Measurements from ENCODE around the gene BAK1. TPM values are rescaled to one million over a fixed set of nuclear protein-coding genes. Genes with fewer than 3 reads are reported as not detected.

BAK1 gene
- total and polyA plus RNA-seq, 2 of the 13 experiments (the other 11 are each of a cell fraction or from before 2014, with no cell fraction given): 15.0 to 23.8 TPM

- TF ChIP-seq, protein P1, sequence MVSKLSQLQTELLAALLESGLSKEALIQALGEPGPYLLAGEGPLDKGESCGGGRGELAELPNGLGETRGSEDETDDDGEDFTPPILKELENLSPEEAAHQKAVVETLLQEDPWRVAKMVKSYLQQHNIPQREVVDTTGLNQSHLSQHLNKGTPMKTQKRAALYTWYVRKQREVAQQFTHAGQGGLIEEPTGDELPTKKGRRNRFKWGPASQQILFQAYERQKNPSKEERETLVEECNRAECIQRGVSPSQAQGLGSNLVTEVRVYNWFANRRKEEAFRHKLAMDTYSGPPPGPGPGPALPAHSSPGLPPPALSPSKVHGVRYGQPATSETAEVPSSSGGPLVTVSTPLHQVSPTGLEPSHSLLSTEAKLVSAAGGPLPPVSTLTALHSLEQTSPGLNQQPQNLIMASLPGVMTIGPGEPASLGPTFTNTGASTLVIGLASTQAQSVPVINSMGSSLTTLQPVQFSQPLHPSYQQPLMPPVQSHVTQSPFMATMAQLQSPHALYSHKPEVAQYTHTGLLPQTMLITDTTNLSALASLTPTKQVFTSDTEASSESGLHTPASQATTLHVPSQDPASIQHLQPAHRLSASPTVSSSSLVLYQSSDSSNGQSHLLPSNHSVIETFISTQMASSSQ (IDR thresholded peaks at IDR 0.05; ENCODE audit: low read depth): no peak
- TF ChIP-seq, protein P1 (CRISPR knock-in tag; IDR thresholded peaks at IDR 0.05; ENCODE audit: borderline replicate concordance): no peak
Measured at GRCh38 chr6:33579828-33580714, at the start of gene BAK1 (continued).

- CTCF ChIA-PET (ENCODE audit: low intra/inter-chr PET ratio, low total read pairs): no interaction called here
- in situ Hi-C loops (cut with HindIII; ENCODE audit: extremely low pct_ligation_motif_present, low pct_unique_long_range_greater_than_20kb) (no loop called here), intact Hi-C loops (cut with micrococcal nuclease; ENCODE audit: unreplicated experiment) (no loop called here)
- DNase-seq (ENCODE audit: low spot score) (no peak), FAIRE-seq (no peak), ATAC-seq (no peak)
- no peak overlapping the region for H2AFZ ChIP-seq (ENCODE audit: low read length)
- H3K9me3 ChIP-seq (ENCODE audit: low read length): no peaks in the 10 kb centered on the region
- POLR2A ChIA-PET: interaction anchor here (1.8 kb wide), 1 partner anchor 38 kb away, joined by 6 read pairs; no protein-coding TSS in a partner anchor
- WGBS (ENCODE audit: low lambda C conversion rate): 93% methylated on average over 7 of the region's 7 CpGs
- H4K20me1 ChIP-seq (ENCODE audit: insufficient read depth, low read length): peaks cover 3% of the 10 kb centered on the region; the same call in 1 of the 2 replicates
- no peaks in the 10 kb centered on the region for H3K36me3 ChIP-seq (replicated peaks in 1 of 2; ENCODE audit: control insufficient read depth in 1 of 2, insufficient read depth in 2 of 2, low read length in 2 of 2)
- no TSS peak for BruUV-seq (replicated peaks)
- H3K4me3 ChIP-seq (replicated peaks in 1 of 3; ENCODE audit: insufficient read depth in 1 of 3, low read depth in 2 of 3, low read length in 3 of 3): no peak overlapping the region
- peaks cover 26% of the 10 kb centered on the region for H3K4me1 ChIP-seq (ENCODE audit: insufficient read depth, low read length)
- no peak overlapping the region for H3K9ac ChIP-seq (ENCODE audit: insufficient read depth, low read depth, low read length)
- H3K27ac ChIP-seq (ENCODE audit: extremely low read length, insufficient read depth, low read length): no peak overlapping the region
- no peaks in the 10 kb centered on the region for H3K27me3 ChIP-seq (ENCODE audit: control insufficient read depth in 1 of 2, insufficient read depth in 2 of 2, low read length in 2 of 2)
- peaks cover under 1% of the 10 kb centered on the region for H3K79me2 ChIP-seq (ENCODE audit: insufficient read depth, low read length)
- H3K4me2 ChIP-seq (ENCODE audit: low read depth, low read length): no peak overlapping the region
- TF ChIP-seq ZNF407 (CRISPR knock-in tag; IDR thresholded peaks at IDR 0.05; ENCODE audit: not compliant biosample characterization): no peak
- no peak for TF ChIP-seq ZNF503 (CRISPR knock-in tag; IDR thresholded peaks at IDR 0.05)
- TF ChIP-seq ZC3H13 (CRISPR knock-in tag; IDR thresholded peaks at IDR 0.05): no peak
Measured at GRCh38 chr6:33628401-33628964, 48.4 kb upstream of the BAK1 start.

Data from HepG2 (cell line).